Ovary (tissue), 3 donors: ENCODE data around the gene MED8.

Experiments used
- CTCF ChIP-seq, 3 donors: fragments of 450-650 bp in 2 of 3; fragments of 200-600 bp in 1 of 3; IDR thresholded peaks; one replicate each; pipeline versions ENCODE4 v1.5.1 to v1.8.0; 2016 to 2022; ENCODE audit warnings: antibody characterized with exemption in 3 of 3, mild to moderate bottlenecking in 1 of 3
- EP300 ChIP-seq: sonication (generic); formaldehyde crosslinking; IDR thresholded peaks from one replicate; pipeline ENCODE4 v1.6.1; 2017; ENCODE audit warnings: antibody characterized with exemption
- POLR2A ChIP-seq: fragments of 450-650 bp; IDR thresholded peaks from one replicate; pipeline ENCODE4 v1.6.1; 2017; ENCODE audit warnings: antibody characterized with exemption, mild to moderate bottlenecking, moderate library complexity
- donor health status: DM: no; HTN: no; CAD: no.

- TF ChIP-seq CTCF (IDR thresholded peaks at IDR 0.05) (no peak), EP300 (no peak), POLR2A (no peak)
Measured at GRCh38 chr1:43432907-43433306, 43.3 kb upstream of the MED8 start.
